Suppressor macrophage treated with lipopolysaccharide for 1 hour (primary cell): ENCODE data around the gene SOS1.
A peak's percentile ranks its signal among the peaks of the same experiment; 100 is the strongest.
"Not testable (repeated sequence)": the region's sequence is repeated elsewhere in the genome, so short reads cannot be mapped to it uniquely, and the experiment has no call there.

Experiments
- DNase-seq, 3 donors: peaks; one replicate each; pipeline ENCODE4 v3.0.0-alpha.2; 2020 to 2022

The SOS1 gene

GRCh38 chr2:38960609-38961320 lies 160.1 kb downstream of the SOS1 start:
- no peak for DNase-seq

DNA sequence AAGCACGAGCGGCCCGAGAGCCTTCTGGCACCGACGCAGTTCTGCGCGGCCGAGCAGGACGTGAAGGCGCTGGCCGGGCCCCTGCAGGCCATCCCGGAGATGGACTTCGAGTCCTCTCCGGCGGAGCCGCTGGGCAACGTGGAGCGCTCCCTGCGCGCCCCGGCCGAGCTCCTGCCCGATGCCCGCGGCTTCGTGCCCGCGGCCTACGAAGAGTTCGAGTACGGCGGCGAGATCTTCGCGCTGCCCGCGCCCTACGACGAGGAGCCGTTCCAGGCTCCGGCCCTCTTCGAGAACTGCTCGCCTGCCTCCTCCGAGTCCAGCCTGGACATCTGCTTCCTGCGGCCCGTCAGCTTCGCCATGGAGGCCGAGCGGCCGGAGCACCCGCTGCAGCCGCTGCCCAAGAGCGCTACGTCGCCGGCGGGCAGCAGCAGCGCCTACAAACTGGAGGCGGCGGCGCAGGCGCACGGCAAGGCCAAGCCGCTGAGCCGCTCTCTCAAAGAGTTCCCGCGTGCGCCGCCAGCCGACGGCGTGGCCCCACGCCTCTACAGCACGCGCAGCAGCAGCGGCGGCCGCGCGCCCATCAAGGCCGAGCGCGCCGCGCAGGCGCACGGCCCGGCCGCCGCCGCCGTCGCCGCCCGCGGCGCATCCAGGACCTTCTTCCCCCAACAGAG lies 160.8 kb downstream of the SOS1 start:
- peak; percentile 89 to 95 (median 93) for DNase-seq

- no peak for DNase-seq
These were observed 161.4 kb downstream of the SOS1 start for GRCh38 chr2:38959466-38959865.

- DNase-seq: no peak
These were observed 162.9 kb downstream of the SOS1 start for GRCh38 chr2:38957972-38958371.

GRCh38 chr2:38951766-38952165 lies 169.1 kb downstream of the SOS1 start:
- DNase-seq: no peak

GRCh38 chr2:38948995-38949394 lies 171.9 kb downstream of the SOS1 start:
- no peak for DNase-seq

DNA sequence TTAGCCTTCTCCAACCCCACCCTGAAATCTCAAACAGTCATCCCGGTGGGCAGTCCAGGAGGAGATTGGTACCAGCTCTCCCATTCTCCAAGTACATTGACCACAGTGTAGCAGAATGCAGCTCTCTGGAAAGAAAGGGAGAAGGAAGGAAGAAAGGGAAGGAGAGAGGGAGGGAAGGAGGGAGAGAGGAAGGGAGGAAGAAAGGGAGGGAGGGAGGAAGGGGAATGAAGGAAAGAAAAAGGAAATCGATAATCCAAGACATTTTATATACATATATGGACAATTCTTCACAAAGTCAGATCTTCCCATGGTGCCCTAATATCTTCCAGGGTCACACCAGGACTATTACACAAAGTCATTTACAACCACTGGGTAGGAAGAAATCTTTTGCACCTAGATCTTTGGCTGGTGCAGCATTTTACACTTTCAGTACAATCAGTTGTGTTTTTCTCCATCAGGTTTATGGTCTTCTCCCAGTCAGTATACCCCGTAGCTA lies 172.4 kb downstream of the SOS1 start:
- DNase-seq: no peak

- peak; percentile 71 to 76 (median 75) for DNase-seq
These were observed 173.3 kb downstream of the SOS1 start for GRCh38 chr2:38947241-38948239.

DNA sequence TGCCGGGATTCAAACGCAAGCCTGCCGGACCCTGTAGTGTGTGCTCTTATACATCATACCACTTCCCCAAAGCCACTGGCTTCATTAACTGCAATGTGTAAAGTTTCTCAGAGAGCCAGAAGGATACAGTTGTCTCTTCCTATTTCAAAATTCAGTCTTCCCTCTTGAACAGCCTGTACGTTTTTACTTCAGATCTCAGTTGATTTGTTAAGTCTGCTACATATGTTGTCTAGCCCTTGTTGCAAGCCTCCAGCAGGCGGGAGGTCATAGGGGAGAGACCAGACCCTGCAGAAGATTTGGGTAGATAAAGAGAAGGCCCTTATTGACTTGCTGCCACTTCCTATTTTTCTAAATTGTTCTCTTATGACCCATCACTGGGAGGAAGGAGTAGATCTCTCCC lies 174.9 kb downstream of the SOS1 start:
- DNase-seq: peak; percentile 22 to 38 (median 28)

DNA sequence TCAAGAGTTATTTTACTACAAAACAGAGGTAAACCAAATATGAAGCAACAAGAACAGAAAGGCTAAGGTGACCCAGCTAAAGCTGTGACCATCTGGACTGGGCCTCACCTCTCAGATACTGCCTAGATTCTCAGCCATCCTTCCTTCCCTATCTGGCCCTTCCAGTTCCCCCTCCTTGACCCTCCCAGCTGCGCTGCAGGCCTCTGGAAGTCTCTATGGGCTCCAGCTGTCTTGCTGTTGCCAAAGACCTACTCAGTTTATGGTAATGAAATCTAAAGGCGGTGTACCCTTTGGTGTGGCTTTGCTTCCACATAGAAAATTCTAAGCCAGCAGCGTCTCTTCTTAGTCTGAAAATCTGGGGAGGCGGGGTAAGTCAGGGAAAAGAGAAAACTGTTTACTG lies 175.5 kb downstream of the SOS1 start:
- no peak for DNase-seq

DNA sequence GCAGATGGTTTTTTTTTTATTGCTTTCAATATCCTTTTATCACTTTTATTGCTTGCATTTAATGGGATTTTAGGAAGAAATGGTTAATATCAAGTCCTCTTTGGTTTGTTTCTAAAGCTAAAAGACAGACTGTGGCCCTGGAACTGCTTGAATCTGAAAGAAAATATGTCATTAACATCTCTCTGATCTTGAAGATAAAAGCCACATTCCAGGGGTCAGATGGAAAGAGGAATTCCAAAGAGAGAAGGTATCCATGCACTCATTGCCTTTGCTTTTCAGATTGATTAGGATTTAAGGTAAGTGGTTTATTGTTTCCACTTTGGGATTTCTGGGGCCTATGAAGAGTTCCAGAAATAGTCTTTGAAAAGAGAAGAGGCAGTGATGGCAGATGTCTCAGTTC lies 177.1 kb downstream of the SOS1 start:
- no peak for DNase-seq

DNA sequence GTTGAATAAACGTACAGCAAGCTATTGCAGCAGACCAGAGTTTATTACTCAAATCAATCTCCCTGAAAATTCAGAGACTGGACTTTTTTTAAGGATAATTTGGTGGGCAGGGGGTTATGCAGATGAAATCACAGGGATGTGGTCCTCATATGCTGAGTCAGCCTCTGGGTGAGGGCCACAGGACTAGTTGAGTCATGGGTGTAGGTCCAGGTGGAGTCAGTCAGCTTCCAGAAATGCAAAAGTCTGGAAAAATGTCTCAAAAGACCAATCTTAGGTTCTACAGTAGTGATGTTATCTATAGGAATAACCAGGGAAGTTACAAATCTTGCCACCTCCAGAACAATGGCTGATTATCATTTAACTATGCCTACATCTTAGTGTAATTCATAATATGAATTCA lies 180.1 kb downstream of the SOS1 start:
- no peak for DNase-seq

DNA sequence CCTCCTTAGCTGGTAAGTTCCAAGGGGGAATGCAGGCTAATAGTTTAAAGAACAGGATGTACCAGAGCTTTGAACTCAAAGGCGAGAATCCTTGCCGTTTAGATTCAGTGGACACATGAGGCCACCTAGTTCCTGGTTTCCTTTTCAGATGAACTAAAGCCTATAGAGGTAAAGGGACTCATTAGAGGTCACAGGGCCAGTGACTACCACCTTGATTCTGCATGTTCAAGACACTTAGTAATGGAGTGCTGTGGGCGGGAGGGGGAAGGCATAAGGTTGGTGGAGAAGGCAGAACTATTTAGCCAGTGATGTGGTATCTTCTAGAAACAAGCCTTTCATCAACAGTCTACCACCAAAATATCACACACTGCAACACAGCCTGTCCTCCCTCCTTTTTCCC lies 183.3 kb downstream of the SOS1 start:
- peak; percentile 20 to 46 (median 29) for DNase-seq

DNA sequence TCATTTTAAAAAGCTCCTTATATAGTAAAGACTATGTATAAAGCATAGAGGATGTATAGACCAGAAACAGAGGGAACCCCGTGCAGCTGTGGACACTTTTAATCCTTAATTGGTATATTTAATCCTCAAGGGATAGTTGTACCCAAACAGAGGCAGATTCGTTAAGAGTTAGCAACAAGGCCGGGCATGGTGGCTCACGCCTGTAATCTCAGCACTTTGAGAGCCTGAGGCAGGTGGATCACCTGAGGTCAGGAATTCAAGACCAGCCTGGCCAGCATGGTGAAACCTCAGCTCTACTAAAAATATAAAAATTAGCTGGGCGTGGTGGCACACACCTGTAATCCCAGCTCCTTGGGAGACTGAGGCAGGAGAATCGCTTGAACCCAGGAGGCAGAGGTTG lies 184.3 kb downstream of the SOS1 start:
- DNase-seq: not testable (repeated sequence)

DNA sequence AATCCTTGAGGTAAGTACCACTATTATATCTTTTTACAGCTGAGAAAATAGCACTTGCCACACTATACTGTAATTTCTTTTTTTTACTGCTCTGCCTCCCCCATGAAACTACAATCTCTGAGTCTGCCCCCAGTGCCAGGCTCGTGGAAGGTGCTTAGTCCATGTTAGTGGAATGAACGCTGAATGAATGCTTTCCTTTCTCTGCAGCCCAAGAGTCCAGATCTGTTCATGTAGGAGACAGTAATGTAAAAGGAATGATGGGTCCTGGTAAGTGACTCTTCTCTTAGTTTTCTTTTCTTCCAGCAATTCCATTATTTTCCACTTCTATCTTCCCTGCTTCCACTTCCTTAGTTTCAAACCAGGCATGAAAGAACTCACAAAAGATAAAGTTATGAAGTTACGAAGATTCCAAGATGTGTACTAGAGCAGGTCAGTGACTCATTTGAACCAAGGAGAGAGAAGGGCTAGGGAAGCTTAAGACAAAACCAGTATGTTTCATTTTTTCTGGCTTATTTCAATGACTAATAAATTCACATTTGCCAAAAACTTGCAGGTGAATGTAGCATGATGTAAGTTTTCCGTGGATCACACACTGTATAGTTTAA lies 185.2 kb downstream of the SOS1 start:
- peak in 1 of 3 donors; percentile 24 for DNase-seq

GRCh38 chr2:38934742-38935141 lies 186.1 kb downstream of the SOS1 start:
- DNase-seq: no peak

DNA sequence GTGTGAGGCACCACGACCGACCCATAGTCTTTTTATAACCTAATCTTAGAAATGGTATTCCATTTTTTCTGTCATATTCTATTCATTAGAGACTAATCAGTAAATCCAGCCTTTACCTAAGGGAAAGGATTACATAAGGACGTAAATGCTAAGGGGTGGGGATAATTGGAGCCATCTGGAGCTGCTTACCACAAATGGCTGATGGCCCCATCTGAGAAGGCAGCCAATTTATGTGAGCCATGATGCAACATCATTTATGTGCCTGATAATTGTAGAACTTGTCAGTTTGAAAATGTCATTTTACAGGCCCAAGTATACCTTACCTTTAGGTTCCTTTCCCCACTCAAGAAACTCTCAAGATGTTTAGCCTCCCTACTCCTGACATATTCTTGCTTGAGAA lies 187.2 kb downstream of the SOS1 start:
- DNase-seq: no peak

DNA sequence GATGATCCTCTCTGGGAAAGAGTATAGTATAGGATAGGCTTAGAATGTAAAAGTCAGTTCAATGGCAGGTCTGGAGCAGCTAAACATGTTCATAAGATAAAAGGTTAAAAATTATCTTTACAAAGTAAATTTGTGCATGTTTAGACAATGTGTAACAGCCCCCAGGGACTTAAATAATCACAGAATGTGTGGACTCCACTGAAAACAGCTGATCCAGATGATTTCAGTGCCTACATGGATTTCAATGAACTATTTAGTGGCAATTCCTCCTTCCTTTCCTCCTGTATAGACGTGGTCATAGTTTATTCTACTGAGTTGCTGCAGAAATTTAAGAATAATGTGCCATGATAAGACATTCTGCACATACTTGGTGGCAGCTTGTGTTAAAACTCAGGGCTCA lies 188.3 kb downstream of the SOS1 start:
- DNase-seq: no peak
